ENCODE data around the gene KIF17.
"Not testable (repeated sequence)": the region's sequence is repeated elsewhere in the genome, so short reads cannot be mapped to it uniquely, and the experiment has no call there.

Gene KIF17

GRCh38 chr1:20726932-20727745, 9.3 kb upstream of the KIF17 start:
- FAIRE-seq, result no peak

DNA sequence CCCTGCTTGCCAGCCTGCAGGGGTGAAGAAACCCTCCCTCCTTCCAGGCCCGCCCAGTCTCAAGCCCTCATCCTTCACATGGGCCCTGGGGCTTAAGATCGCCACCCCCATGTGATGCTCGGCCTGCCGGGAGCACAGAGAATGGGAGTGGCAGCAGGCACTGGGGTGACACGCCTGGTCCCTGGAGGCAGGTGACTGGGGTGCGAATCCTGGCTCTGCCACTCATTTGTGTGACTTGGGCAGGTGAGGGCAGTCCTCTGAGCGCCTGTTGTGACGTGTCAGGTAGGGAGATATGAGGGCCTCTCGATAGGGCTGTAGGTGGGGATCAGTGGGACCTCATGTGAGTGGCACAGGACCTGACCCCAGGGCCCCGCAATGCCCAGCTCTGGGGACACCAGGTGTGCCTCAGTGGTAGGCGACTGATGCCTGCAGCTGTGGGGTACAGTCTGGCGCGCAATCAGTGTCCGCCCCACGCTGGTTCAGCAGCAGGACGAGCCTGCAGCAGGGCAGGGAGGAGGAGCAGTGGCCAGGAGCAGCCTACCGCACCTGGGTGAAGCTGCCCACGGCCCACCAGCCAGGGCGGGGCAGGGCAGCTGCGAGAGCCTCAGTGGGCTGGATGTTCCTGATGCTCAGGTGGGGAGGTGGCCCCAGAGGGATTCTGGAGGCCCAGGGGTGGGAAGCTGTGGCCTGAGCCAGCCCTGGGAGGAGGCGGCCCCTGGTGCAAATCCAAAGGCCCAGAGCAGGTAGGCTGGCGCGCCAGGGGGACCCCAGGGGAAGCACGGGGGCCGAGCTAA, 8.5 kb upstream of the KIF17 start:
- no peak for FAIRE-seq

- FAIRE-seq, result no peak
Measured at GRCh38 chr1:20725189-20726117, 7.6 kb upstream of the KIF17 start.

GRCh38 chr1:20724364-20725188, 6.8 kb upstream of the KIF17 start:
- FAIRE-seq, result no peak

DNA sequence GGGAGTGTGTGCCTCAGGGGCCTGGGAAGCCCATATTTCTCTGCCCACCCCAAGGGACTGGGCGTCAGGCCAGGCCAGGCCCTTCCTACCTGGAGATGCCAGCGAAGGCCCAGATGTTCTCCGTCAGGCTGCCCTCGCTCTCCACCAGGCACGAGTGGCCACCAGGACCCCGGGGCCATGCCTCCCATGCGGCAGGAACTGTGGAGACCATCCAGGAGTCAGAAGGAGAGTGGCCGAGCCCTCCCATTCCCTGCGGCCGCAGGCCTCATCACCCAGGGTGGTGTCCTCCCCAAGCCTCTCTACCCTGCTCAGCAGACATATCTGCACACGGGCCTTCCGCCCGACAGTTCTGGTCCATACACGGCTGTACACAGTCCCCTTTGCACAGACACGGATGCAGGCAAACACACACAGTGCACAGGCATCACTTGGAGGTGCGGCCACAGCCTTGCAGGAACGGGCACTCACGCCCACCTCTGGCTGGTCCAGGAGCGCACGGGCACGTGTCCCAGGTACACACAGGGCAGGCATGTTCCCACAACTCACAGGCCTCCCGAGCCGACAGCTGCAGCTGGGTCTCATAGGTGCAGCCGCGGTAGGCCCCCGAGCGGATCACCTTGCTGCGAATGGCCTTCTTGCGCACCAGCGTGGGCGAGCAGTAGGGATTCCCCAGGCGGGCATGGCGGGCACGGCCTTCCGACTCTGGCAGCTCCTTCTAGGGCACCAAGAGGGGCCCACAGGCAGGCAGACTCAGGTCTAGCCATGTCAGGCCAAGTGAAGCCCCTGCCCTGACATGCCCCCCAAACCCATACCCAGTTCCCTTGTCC, 5.9 kb upstream of the KIF17 start:
- no peak for FAIRE-seq

DNA sequence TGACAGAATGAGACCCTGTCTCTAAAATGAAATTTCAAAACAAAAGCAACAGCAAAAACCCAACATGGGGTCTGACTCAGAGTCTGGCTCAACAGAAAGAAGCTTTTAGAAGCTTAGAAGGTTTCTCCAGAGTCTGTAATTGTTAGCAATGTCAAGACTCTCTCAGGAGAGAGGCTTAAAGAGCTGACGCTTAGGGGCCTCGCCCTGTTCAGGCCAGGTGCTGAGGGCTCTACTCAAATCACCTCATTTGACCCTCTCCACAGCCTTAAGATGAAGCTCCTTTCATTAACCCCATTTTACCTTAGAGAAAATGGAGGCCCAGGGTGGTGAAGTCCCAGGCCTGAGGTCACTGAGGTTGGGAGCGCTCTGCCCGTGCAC, 5.3 kb upstream of the KIF17 start:
- FAIRE-seq, result no peak

DNA sequence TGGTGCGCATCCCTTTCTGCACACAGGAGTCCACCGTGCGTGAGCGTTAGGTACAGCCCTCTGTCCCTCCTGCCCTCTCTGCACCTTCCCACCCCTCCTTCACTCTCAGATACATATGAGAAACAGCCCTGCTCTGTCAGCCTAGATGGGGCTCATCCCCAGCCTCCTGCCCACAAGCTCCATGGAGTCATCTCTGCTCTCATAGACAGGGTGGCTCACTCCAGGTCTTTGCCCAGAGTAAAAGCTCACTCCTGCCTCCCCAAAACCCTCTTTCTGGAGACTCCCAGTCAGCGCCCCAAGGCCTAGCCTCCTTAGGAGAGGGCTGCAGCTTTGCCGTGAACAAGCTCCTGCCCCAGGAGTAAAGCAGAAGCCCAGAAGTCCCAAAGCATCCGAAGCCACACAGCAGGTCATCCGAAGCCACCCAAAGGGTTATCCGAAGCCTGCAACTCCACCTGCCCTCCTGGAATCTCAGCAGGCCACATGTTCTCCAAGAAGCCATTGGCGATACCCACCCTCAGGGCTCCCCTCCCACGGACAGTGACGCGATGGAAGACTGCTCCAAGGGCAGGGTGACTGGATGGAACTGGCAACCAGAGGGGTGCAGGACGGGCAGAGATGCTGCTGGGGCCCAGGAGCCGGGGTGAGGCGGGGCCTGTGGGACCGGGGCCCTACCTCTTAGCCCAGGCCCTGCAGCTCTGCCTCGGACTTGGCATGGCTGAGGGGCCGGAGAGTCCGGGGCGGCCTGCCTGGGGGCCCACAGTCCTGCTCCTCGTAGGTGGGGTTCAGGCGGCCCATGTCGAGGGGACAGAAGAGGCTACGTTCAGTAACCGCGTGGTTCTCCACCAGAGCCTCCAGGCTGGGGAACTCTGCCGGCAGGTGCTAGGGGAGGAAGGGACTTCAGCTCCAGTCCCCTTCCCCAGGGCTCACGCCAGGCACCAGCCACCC, 3.6 kb upstream of the KIF17 start:
- no peak for FAIRE-seq

- FAIRE-seq, result no peak
Measured at GRCh38 chr1:20720631-20721091, 2.9 kb upstream of the KIF17 start.

- FAIRE-seq, result no peak
Measured at GRCh38 chr1:20719871-20720620, 2.2 kb upstream of the KIF17 start.

GRCh38 chr1:20719261-20719660, 1.5 kb upstream of the KIF17 start:
- no peak for FAIRE-seq

DNA sequence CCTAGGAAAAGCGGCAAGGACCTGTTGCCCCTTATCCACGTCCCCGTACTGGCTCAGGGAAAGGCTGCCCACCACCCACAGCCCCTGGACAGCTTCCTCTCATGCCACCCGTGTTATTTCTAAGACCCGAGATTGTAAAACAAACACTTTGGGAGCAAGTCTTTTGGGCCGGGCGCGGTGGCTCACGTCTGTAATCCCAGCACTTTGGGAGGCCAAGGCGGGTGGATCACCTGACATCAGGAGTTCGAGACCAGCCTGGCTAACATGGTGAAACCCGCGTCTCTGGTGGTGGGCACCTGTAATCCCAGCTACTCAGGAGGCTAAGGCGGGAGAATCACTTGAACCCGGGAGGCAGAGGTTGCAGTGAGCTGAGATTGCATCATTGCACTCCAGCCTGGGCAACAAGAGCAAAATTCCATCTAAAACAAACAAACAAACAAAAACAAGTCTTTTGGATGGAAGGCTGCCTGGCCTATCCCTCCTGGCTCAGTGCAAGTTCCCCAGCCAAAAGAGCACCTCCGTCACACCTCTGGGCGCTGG, 606 bp upstream of the KIF17 start:
- FAIRE-seq, result not testable (repeated sequence)

GRCh38 chr1:20716232-20716631, 1.6 kb downstream of the KIF17 start:
- no peak for FAIRE-seq

- FAIRE-seq, result no peak
Measured at GRCh38 chr1:20715406-20715805, 2.4 kb downstream of the KIF17 start.

- FAIRE-seq, result no peak
Measured at GRCh38 chr1:20713440-20713839, 4.4 kb downstream of the KIF17 start.

GRCh38 chr1:20712215-20712577, 5.6 kb downstream of the KIF17 start:
- no peak for FAIRE-seq

- FAIRE-seq, result no peak
Measured at GRCh38 chr1:20711285-20712214, 6.3 kb downstream of the KIF17 start.

- no peak for FAIRE-seq
Measured at GRCh38 chr1:20710469-20711284, 7.1 kb downstream of the KIF17 start.

Data from A204.1 (cell line).